ENCODE data around the gene PTPN20. TPM values are rescaled to one million over a fixed set of nuclear protein-coding genes. Genes with fewer than 3 reads are reported as not detected.
A peak's percentile ranks its signal among the peaks of the same experiment; 100 is the strongest.

The PTPN20 gene
- total RNA-seq, 1 experiment from 2014 or later = not detected

DNA sequence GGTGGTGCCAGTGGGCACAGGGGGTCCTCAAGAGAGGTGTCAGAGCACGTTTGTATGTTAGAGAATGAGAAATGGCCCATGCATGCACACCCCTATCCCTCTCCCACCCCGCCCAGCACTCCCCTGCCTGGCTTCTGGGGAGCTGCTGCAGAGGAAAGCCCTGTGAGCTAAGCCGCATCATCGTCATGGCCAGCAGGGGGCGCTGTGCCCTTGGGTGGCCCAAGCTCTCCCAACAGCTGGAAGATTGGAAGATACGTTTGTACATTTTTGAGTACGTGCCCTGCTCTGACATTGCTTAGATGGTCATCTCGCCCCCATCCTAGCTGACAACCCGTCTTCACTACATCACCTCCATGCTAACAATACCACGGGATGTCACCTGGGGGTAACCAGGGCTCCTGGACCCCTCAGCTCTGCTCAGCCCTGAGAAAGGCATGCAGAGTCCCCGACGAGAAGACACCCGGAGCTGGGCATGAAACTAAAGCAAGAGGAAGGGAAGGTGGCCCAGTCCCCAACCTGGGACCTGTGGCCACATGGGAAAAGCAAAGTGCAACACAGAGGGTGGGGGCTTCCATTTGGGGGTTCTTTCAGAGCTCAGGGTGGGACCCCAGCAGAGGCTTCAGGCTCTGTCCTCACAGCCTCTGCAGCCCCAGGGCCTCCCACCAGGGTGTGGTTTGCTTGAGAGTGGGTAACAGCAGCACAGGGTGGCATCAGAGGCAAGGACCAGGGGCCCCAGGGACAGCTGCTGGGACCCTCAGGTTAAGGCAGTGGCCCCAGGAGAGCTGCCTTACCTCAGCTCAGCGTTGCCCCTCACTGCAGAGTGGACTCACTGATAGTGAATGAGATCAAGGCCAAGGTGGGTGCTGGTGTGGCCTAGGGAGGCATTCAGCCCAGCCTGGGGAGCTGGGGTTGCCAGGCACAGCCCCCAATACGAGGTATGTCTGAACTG is 136.6 kb downstream of the PTPN20 start:
- DNase-seq (ENCODE audit: low spot score) = peak; percentile 55

GRCh38 chr10:47048526-47048905 is 137.3 kb downstream of the PTPN20 start:
- DNase-seq (ENCODE audit: low spot score) = no peak

DNA sequence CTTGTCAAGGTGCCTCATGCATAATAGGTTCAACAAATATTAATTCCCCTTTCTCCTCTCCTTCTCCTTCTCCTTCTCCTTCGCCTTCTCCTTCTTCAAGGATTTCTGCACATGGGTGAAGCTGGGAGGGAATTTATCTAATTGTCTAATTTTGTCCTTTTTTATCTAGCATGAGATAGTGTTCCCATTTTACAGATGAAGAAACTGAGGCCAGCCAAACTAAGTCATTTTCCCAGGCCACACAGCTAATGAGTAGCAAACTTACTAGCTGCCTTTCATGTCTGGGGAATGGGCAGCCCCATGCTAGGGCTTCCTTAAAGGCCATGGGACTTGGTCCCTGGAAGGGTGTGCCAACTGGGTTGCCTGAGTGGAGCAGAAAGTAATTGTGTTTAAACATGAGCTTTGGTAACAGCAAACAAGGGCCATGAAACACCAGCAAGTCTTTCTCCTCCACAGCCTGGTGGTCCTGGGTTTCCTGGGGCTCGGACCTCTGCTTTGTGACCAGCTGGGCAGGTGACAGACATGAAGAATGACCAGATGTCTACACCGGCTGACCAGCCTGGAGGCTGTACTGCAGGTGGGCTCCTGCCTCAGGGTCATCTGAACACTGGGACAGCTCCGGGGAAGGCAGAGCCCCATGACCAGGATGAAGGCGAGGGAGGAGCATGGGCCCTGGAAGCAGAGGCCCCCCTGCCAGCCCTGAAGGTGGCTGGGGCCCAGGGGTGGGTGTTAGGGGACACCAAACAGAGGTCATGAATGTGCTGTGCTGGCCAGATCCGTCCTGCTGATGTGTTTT is 138.0 kb downstream of the PTPN20 start:
- no peak for DNase-seq (ENCODE audit: low spot score)

GRCh38 chr10:47049906-47050305 is 138.7 kb downstream of the PTPN20 start:
- no peak for DNase-seq (ENCODE audit: low spot score)

- DNase-seq (ENCODE audit: low spot score) = no peak
These were observed 139.6 kb downstream of the PTPN20 start for GRCh38 chr10:47050618-47051455.

GRCh38 chr10:47051741-47052238 is 140.6 kb downstream of the PTPN20 start:
- no peak for DNase-seq (ENCODE audit: low spot score)
